OCI-LY1 (cell line): ENCODE measurements around the gene MYADML2.
A peak's percentile ranks its signal among the peaks of the same experiment; 100 is the strongest.

Source experiments
- H2AFZ ChIP-seq: fragments of 200-600 bp; sonication (generic), shearing (Covaris generic); 2 replicates; pipeline ENCODE4 v1.6.0; 2014; ENCODE audit warnings: antibody characterized with exemption, mild to moderate bottlenecking, low read length
- H3F3A ChIP-seq: fragments of 200-600 bp; sonication (generic), shearing (Covaris generic); 2 replicates; pipeline ENCODE4 v1.6.0; 2014; ENCODE audit warnings: mild to moderate bottlenecking, antibody characterized with exemption, low read length, moderate library complexity; ENCODE audit not compliant: insufficient read depth
- H3K27ac ChIP-seq: fragments of 200-600 bp; sonication (generic); 2 replicates; pipeline ENCODE4 v1.5.1; 2014; ENCODE audit warnings: low read length, mixed run types, mild to moderate bottlenecking, low read depth; ENCODE audit not compliant: poor library complexity, severe bottlenecking
- H3K27me3 ChIP-seq: fragments of 200-600 bp; sonication (generic); 2 replicates; pipeline ENCODE4 v1.6.0; 2014; ENCODE audit warnings: antibody characterized with exemption, mild to moderate bottlenecking, low read length, moderate library complexity; ENCODE audit not compliant: insufficient read depth
- H3K36me3 ChIP-seq: fragments of 200-600 bp; sonication (generic); 2 replicates; pipeline ENCODE4 v1.6.1; 2014; ENCODE audit warnings: mild to moderate bottlenecking, antibody characterized with exemption, low read length, moderate library complexity, mixed read lengths; ENCODE audit not compliant: insufficient read depth
- H3K4me1 ChIP-seq: fragments of 200-600 bp; sonication (generic); 2 replicates; pipeline ENCODE4 v1.5.1; 2014; ENCODE audit warnings: mild to moderate bottlenecking, low read length, moderate library complexity; ENCODE audit not compliant: insufficient read depth, severe bottlenecking
- H3K4me2 ChIP-seq: fragments of 200-600 bp; sonication (generic), shearing (Covaris generic); 2 replicates; pipeline ENCODE4 v1.6.1; 2014; ENCODE audit warnings: low read length
- H3K4me3 ChIP-seq: fragments of 200-600 bp; sonication (generic); 2 replicates; pipeline ENCODE4 v1.5.1; 2014; ENCODE audit warnings: low read length, low read depth, mild to moderate bottlenecking, mixed read lengths; ENCODE audit not compliant: poor library complexity, severe bottlenecking
- H3K79me2 ChIP-seq: fragments of 200-600 bp; shearing (Covaris generic); 2 replicates; pipeline ENCODE4 v1.6.1; 2016; ENCODE audit warnings: mixed run types, low read length, mixed read lengths; ENCODE audit not compliant: insufficient read depth
- H3K9ac ChIP-seq: fragments of 200-600 bp; sonication (generic), shearing (Covaris generic); 2 replicates; pipeline ENCODE4 v1.6.1; 2014; ENCODE audit warnings: mild to moderate bottlenecking, low read length, mixed read lengths
- H3K9me2 ChIP-seq: fragments of 200-600 bp; sonication (generic), shearing (Covaris generic); 2 replicates; pipeline ENCODE4 v1.6.1; 2014; ENCODE audit warnings: low read depth, mild to moderate bottlenecking, low read length, mixed read lengths
- H3K9me3 ChIP-seq: fragments of 200-600 bp; shearing (Covaris generic); 2 replicates; pipeline ENCODE4 v1.6.1; 2014; ENCODE audit warnings: low read length, mixed read lengths
- H4K20me1 ChIP-seq: fragments of 200-600 bp; sonication (generic), shearing (Covaris generic); 2 replicates; pipeline ENCODE4 v1.6.0; 2016; ENCODE audit warnings: mild to moderate bottlenecking, low read length; ENCODE audit not compliant: insufficient read depth
- EZH2 ChIP-seq: fragments of 200-600 bp; sonication (generic), shearing (Covaris generic); IDR thresholded peaks from 2 replicates; pipeline ENCODE4 v1.8.0; 2017; ENCODE audit warnings: borderline replicate concordance, mixed run types, mild to moderate bottlenecking, antibody characterized with exemption, low read length, moderate library complexity, mixed read lengths
- TF ChIP-seq, protein P1 (sequence below): fragments of 200-600 bp; sonication (generic), shearing (Covaris generic); IDR thresholded peaks from 2 replicates; pipeline ENCODE4 v1.5.1; 2017; ENCODE audit warnings: mild to moderate bottlenecking, antibody characterized with exemption, low read length, moderate library complexity, mixed read lengths

MYADML2 gene

DNA sequence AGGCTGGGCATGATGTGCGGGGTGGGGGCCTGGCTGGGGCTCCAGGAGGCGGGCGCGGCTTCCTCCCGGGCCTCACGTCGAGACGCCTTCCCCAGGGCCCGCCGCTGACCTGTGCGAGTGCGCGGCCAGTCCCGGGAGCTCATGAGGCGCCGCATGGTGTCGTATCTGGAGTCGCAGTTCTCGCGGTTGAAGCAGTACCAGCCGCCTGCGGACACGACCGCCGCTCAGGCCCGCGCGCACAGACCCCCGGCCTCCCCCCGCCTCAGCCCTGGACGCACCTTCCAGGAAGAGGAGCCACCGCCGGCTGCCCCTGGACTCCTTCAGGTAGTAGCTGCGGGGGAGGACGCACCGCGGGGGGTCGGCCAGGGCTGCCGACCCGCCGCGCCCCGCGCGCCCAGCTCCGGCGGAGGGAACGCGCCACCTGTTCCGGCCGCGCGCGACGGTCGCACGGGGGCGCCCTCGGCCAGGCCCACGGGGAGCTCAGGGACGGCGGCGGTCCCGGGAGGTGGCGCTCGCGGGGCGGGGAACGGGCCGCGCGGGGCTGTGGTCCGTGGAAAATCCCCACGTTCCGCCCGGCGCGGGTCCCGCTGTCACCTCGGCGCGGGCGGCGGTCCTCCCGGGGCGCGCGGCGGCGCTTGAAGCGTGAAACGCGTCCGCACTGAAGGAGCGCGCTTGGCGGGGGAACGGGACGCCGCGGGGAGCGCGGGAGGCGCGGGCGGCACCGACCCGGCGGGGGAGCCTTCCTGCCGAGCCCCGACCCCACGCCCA lies 12.5 kb upstream of the MYADML2 start:
- Histone ChIP-seq H2AFZ (no peak overlapping the region), H3K4me1 (peaks cover 10% of the 10 kb centered on the region), H3K9me2 (no peaks in the 10 kb centered on the region), H3K27ac (no peak overlapping the region), H3F3A (no peaks in the 10 kb centered on the region), H3K79me2 (no peaks in the 10 kb centered on the region), H3K27me3 (peaks cover 27% of the 10 kb centered on the region; the same call in 1 of the 2 replicates), H4K20me1 (no peaks in the 10 kb centered on the region), H3K4me3 (peak overlapping the region; percentile 48), H3K9ac (no peak overlapping the region), H3K9me3 (no peaks in the 10 kb centered on the region), H3K4me2 (peak overlapping the region; percentile 67), H3K36me3 (no peaks in the 10 kb centered on the region)
- no peak for TF ChIP-seq EZH2
- TF ChIP-seq, protein P1, sequence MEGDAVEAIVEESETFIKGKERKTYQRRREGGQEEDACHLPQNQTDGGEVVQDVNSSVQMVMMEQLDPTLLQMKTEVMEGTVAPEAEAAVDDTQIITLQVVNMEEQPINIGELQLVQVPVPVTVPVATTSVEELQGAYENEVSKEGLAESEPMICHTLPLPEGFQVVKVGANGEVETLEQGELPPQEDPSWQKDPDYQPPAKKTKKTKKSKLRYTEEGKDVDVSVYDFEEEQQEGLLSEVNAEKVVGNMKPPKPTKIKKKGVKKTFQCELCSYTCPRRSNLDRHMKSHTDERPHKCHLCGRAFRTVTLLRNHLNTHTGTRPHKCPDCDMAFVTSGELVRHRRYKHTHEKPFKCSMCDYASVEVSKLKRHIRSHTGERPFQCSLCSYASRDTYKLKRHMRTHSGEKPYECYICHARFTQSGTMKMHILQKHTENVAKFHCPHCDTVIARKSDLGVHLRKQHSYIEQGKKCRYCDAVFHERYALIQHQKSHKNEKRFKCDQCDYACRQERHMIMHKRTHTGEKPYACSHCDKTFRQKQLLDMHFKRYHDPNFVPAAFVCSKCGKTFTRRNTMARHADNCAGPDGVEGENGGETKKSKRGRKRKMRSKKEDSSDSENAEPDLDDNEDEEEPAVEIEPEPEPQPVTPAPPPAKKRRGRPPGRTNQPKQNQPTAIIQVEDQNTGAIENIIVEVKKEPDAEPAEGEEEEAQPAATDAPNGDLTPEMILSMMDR = peak; percentile 63

DNA sequence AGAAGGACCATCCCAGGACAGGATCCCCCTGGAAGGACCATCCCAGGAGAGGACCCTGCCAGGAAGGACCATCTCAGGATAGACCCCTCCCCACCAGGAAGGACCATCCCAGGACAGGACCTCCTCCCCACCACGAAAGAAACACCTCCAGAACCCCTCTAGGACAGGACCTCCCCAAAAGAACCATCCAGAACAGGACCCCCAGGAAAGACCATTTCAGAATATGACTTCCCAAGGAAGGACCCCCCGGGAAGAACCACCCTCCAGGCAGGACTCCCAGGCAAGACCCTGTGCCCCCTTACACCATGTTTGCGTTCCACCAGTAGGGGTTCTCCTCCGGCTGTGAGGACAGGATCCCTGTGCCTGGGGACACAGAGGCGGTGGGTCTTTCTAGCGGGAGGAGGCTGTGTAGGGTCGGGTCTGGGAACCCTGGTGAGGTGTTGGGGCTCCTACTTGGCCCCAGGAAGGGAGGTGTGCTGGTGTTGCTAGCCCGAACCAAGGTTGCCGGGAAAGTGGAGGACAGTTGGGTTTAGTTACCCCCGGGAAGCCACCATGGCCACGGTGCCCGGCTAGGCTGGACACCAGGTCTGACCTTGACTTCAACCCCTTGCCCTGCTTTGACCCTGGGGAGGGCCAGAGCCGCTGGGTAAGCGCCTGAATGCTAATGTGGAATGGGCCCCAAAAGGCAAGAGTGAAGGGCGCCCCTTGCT lies 11.8 kb upstream of the MYADML2 start:
- H3F3A ChIP-seq = no peaks in the 10 kb centered on the region
- no peak overlapping the region for H2AFZ ChIP-seq
- H3K4me2 ChIP-seq = peak overlapping the region; percentile 67; the same call in 1 of the 2 replicates
- H3K79me2 ChIP-seq = no peaks in the 10 kb centered on the region
- H4K20me1 ChIP-seq = no peaks in the 10 kb centered on the region
- no peaks in the 10 kb centered on the region for H3K36me3 ChIP-seq
- no peaks in the 10 kb centered on the region for H3K9me2 ChIP-seq
- H3K9me3 ChIP-seq = no peaks in the 10 kb centered on the region
- H3K9ac ChIP-seq = no peak overlapping the region
- H3K4me1 ChIP-seq = peaks cover 10% of the 10 kb centered on the region
- H3K27me3 ChIP-seq = peaks cover 24% of the 10 kb centered on the region; the same call in 1 of the 2 replicates
- no peak overlapping the region for H3K27ac ChIP-seq
- TF ChIP-seq, protein P1 = no peak
- TF ChIP-seq EZH2 = no peak
- no peak overlapping the region for H3K4me3 ChIP-seq

DNA sequence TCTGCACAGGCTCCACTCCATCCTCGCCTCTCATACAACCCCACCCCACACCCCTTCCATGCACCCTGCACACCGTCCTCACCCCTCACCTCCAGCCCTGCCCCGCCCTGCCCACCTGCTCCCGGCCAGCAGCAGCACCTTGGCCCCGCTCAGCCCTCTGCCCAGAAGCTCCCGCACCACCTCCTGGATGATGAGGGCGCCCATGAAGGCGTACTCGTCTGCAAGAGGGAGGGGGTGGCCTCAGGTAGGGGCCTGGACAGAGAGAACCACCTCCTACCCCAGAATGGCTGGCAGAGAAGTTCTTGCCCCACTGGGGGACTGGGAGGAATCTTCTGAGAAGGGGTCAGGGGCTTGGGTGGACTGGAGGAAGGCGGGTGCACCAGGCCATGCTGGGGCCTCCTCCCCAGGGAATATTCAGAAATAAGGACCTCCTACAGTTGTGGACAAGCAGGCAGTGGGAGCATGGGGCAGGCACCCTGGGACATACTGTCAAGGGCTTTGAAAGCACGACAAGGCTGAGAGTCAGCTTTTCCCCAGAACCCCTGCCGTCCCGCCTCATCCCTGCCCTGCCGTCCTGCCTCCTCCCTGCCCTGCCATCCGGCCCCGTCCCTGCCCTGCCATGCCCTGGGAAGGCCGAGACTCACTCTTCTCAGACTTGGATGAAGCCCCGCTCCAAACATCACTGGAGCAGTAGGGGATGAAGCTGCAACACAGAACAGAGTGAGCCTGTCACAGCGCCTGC lies 10.8 kb upstream of the MYADML2 start:
- Histone ChIP-seq H3K9me3 (no peaks in the 10 kb centered on the region), H3K4me2 (no peak overlapping the region), H3K27me3 (peaks cover 22% of the 10 kb centered on the region; the same call in 1 of the 2 replicates), H3K4me1 (peaks cover 10% of the 10 kb centered on the region), H3K36me3 (no peaks in the 10 kb centered on the region), H3K79me2 (no peaks in the 10 kb centered on the region), H4K20me1 (no peaks in the 10 kb centered on the region), H3K9ac (no peak overlapping the region), H3K4me3 (no peak overlapping the region), H2AFZ (no peak overlapping the region), H3K27ac (no peak overlapping the region), H3K9me2 (no peaks in the 10 kb centered on the region), H3F3A (no peaks in the 10 kb centered on the region)
- no peak for TF ChIP-seq EZH2
- TF ChIP-seq, protein P1 = no peak
